ENCODE results near the gene TMEM131.

Gene TMEM131

DNA sequence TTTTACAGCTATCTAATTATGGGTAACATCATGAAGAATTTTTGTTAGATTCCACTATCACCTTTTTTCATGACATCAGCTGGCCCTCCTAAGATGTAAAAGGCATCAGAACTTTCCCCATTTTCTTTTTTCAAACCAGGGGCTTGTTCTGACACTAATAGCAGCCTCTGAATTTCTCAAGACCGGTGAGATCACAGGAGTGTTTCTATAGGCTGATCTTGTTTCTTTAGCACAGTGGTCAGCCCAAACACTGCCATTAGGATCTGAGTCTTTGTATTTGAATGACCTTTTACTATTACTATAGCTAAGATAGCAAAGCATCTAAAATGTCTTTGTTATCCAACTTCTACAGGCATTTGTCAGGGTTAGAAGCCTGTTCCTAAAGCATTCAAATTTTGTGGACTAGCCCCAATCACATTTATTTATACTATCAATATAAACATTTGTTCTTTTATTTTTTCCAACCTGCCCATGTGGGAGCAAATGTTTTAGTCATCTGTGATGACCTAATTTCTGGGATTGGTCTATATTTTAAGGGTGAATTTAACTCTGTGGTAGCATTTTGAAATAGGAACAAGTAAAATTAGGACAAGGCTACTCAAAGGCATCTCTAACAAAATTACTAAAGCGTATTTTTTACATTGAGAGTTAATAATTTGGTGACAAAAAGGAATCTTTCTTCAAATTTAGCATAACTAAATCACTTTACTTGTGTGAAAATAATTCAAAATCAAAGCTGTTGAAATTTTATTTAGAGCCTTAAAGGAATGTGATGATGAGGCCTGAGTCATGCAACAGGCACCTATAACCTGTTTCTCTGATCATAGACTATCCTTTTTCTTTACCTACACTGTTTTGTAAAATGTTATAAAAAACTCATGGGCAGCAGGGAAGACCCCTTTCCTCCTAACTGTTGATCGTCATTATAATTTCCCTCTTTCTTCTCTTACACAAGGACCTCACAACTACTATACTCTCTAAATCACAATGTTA is 243.1 kb downstream of the TMEM131 start:
- DNase-seq: peak; percentile 27

DNA sequence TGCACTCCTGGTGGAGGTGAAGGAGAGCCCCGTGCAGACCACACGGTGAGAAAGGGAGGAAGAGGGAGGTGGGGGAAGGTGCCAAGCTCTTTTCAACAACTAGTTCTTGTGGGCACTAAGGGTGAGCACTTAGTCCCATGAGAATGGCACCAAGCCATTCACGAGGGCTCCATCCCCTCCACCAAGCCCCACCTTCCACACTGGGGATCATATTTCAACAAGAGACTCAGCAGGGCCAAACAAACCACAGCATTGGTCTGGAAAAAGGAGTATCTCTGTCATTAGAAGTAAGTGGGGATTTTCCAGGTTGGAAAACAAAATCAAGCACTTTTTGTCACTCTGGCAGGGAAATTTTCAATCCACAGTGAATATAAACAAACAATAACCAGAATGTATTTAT is 244.0 kb downstream of the TMEM131 start:
- DNase-seq: no peak

- DNase-seq: no peak
These were observed 245.7 kb downstream of the TMEM131 start for GRCh38 chr2:97750017-97750416.

- no peak for DNase-seq
These were observed 246.2 kb downstream of the TMEM131 start for GRCh38 chr2:97749581-97749980.

DNA sequence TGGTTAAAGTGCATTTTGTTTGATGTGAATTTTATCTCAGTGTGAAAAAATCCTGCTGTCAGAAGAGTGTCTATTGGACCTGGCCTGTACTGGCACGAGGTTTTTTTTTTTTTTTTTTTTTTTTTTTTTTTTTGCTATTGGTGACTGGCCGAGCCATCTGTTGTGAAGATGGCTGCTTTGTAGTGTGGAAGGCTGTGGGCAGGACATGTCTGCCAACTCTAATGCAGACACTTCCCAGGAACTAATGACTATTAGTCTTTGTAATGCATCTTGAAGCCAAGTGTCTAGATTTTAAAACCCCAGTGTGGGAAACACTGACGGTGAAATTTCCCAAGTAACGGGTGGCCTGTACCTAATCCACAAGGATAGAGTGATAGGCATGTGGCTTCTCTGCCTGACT is 248.0 kb downstream of the TMEM131 start:
- DNase-seq: no peak

DNA sequence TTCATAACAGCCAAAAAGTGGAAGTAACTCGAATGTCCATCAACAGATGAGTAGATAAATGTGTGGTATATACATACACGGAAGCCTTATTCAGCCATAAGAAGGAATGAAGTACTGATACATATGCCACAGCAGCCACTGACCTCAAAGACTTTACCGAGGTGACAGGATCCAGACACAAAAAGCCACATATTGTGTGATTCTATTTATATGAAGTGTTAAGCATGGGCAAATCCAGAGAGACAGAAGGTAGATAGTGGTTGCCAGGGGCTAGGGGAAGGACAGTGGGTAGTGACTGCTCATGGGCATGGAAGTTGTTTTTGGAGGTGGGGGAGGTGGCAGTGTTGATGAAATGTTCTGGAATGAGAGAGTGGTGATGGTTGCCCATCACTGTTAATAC is 248.5 kb downstream of the TMEM131 start:
- DNase-seq: no peak

DNA sequence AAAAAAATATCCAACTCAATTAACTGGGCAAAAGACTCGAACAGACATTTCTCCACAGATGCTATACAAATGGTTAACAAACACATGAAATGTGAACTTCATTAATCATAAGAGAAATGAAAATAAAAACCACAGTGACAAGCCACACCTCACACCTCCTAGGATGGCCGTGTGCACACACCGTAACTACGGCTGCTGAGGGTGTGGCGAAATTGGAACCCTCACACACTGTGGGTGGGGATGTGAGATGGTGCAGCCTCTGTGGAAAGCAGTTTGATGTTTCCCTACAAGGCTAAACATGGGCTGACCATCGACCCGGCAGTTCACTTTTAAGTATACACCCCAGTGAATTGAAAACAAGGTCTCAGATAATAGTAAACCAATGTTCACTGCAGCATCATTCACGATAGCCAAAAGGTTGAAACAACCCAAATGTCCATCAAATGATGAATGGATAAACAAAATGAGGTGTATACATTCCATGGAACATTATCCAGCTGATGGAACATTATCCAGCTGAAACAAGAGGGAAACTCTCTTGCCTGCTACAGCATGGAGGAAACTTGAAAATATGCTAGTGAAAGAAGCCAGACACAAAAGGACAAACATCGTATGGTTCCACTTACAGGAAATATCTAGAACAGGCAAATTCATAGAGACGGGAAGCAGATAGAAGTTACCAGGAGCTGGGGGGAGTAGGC is 250.1 kb downstream of the TMEM131 start:
- no peak for DNase-seq

DNA sequence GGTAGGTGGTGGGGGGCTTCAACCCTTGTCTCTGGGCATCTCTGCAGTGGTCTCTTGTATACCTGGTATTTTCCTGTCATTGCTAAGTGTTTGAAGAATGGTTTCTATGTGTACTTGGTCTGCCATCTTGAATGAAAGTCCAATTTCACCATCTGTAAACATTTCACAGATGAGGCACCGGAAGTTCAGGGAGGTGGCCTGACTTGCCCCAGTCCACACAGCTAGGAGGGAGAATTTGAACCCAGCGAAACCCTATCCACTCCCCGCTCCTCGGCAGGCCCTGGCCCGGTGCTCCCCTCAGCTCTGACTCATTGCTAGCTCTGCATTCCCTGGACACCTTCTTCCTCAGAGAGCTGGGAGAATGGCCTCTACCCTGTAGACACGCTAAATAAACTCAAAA is 251.8 kb downstream of the TMEM131 start:
- DNase-seq: no peak

- DNase-seq: no peak
These were observed 253.3 kb downstream of the TMEM131 start for GRCh38 chr2:97742381-97742847.

GRCh38 chr2:97741686-97742085 is 254.1 kb downstream of the TMEM131 start:
- no peak for DNase-seq

- DNase-seq: no peak
These were observed 254.5 kb downstream of the TMEM131 start for GRCh38 chr2:97741251-97741650.

GRCh38 chr2:97740590-97741182 is 255.1 kb downstream of the TMEM131 start:
- no peak for DNase-seq

DNA sequence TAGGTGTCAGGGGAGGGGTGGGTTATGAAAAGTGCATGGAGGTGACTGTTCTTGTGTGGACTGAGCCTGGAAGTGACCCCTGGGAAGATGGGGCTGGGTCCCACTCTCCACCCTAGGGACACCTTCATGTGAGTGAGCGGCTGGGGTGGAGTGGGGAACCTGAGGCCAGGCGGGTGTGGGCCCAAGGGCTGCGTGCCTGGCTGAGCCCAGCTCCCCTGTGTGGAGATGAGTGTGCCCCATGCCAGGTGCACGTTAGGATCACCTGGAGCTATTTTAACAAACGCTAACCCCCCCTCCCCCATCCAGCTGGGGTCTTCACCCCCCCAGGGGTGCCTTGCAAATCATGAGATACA is 255.9 kb downstream of the TMEM131 start:
- no peak for DNase-seq

DNA sequence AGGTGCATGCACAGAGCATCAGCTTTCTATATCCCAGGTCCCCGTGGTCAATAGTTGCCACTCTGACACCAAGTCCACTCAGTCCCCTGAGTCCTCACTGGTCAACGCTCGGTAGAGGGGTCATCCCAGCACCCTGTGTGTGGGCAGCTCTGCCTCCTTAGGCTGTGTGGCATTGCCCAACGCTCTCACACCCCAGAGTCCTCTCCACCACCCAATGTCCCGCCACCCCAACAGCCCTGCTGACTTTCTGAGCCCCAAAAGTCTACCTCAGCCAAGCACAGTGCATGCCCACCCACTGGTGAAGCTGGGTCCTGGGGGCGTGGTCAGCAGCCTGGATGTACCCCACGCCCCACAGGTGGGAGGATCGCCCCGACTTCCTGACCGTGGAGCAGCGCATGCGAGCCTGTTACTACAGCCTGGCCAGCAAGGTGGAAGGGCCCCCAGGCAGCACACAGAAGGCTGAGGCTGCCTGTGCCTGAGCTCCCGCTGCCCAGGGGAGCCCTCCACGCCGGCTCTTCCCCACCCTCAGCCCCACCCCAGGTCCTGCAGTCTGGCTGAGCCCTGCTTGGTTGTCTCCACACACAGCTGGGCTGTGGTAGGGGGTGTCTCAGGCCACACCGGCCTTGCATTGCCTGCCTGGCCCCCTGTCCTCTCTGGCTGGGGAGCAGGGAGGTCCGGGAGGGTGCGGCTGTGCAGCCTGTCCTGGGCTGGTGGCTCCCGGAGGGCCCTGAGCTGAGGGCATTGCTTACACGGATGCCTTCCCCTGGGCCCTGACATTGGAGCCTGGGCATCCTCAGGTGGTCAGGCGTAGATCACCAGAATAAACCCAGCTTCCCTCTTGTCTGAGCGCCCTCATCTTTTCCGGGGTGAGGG is 256.5 kb downstream of the TMEM131 start:
- no peak for DNase-seq

GRCh38 chr2:97738179-97739019 is 257.3 kb downstream of the TMEM131 start:
- DNase-seq: no peak

DNA sequence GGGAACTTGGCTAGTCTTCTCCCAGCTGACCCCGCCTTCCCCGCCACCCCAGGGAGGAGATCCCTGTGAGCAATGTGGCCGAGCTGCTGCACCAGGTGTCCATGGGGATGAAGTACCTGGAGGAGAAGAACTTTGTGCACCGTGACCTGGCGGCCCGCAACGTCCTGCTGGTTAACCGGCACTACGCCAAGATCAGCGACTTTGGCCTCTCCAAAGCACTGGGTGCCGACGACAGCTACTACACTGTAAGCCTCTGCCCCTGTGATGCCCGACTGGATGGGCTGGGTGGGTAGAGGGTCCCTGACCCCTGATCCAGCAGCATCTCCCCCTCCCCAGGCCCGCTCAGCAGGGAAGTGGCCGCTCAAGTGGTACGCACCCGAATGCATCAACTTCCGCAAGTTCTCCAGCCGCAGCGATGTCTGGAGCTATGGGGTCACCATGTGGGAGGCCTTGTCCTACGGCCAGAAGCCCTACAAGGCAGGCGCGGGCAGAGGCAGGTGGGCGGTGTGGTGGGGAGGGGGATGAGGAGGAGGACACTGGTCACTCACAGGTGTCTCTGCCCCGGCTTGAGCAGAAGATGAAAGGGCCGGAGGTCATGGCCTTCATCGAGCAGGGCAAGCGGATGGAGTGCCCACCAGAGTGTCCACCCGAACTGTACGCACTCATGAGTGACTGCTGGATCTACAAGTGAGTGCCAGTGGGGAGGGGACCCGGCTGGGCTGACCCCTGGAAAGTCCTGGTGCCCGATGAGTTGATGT is 258.1 kb downstream of the TMEM131 start:
- DNase-seq: no peak

- no peak for DNase-seq
These were observed 259.0 kb downstream of the TMEM131 start for GRCh38 chr2:97736608-97737330.

DNA sequence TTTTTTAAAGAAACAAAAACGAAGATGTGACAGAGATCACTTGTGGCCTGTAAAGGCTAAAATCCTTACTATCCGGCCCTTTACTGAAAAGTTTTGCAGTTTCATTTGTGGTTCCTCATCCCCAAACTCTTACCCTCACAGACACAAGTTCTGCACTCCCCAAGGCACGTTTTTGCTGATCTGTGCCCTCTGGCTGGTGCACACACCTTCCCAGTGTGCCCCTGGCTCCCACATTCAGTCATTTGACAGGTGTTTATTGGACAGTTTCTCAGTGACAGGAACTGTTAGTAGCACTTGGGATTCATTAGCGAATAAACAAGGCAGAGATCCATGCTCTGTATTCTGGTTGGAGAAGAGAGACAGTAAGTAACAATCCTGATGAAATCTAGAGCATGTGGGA is 259.6 kb downstream of the TMEM131 start:
- DNase-seq: no peak

GRCh38 chr2:97735161-97735561 is 260.6 kb downstream of the TMEM131 start:
- no peak for DNase-seq

Measured in kidney glomerular epithelial cell (primary cell).